GM23248 (cell line): ENCODE results near the gene SMOC2.

ENCODE experiments used
- EZH2 ChIP-seq: fragments of 200-600 bp; sonication (generic); IDR thresholded peaks from 2 replicates; pipeline ENCODE4 v1.6.1; 2018; ENCODE audit warnings: antibody characterized with exemption, mild to moderate bottlenecking; ENCODE audit not compliant: insufficient read depth, poor library complexity, severe bottlenecking
- EZH2phosphoT487 ChIP-seq: fragments of 200-600 bp; sonication (generic); IDR thresholded peaks from 2 replicates; pipeline ENCODE4 v1.6.1; 2018; ENCODE audit warnings: antibody characterized with exemption, moderate library complexity, mild to moderate bottlenecking, low read depth; ENCODE audit not compliant: insufficient read depth

GRCh38 chr6:168637834-168638233, 196.8 kb downstream of the SMOC2 start:
- TF ChIP-seq EZH2 (no peak), EZH2phosphoT487 (no peak)
